T-helper 22 cell (primary cell): ENCODE results near the gene LRSAM1.

Source experiments
- DNase-seq: peaks from one replicate; pipeline ENCODE4 v3.0.0-alpha.2; 2020; ENCODE audit warnings: low read depth

The LRSAM1 gene

DNA sequence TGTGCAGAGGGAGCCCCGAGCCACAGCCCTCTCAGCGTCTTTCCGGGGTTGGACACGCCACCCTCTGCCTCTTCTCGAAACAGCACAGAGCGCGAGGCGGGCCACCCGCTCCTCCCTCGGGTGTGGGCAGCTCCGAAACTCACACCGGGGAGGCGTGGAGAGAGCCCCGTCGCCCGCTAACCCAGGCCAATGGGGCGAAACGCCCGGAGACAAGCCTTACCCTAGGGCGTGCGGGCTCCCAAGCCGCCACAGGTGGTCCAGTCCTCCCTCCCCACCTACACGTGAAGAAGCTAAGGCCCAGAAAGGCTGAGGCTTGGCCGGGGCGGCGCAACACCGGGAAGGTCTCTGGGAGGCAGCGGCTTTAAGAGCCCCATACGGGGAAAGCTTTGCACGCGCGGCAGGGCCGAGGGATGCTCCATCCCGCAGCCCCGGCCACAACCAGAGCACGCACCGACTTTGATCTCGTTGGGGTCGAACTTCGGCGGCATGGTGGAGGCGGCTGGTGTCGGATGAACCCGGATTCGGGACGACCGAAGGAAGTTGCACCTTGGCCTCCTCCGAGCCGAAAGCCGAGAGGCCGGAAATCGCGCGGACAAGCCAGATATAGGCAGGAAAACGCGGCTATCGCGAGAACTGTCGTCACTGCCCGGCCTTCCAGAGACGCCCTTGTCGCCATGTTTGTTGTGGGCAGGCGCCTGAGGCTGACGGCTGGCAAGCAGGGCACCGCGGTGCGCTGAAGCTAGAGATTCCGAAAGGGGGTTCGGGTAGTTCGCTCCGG lies at the start of gene LRSAM1, which contains the start of gene RPL12:
Gene LRSAM1 (plus strand): TSS at position 681 of the 778 bp plus-strand sequence. CDS start 3,018 bp downstream, outside the sequence.
Gene RPL12 (minus strand): TSS at position 577 of the 778 bp plus-strand sequence. CDS start 89 bp downstream, at position 488.
- DNase-seq = peak; percentile 92

DNA sequence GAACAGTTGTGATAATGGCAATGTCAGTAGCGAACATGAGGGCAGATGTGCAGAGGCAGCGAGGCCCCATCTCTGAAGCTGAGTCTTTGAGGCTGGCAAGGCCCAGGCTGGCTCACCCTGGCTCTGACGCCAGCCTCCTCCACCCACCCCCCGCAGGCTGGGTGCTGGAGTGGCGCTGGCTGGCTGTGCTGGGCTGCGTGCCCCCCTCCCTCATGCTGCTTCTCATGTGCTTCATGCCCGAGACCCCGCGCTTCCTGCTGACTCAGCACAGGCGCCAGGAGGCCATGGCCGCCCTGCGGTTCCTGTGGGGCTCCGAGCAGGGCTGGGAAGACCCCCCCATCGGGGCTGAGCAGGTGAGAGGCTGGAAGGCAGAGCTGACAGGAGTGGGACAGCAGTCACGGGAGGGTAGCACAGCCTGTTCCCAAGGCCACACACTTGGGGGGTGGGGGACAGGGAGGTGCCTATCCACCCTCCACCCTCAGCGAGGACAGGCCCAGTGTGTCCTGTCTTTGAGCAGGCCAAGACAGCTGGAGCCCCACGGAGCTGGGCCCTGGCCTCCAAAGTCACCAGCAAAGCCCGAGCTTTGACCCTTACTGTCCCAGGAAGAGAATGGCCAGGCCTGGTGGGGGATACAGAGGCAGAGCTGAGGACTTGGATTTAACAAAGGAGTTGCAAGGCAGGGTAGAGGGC lies 48.8 kb upstream of the LRSAM1 start:
- DNase-seq = no peak

DNA sequence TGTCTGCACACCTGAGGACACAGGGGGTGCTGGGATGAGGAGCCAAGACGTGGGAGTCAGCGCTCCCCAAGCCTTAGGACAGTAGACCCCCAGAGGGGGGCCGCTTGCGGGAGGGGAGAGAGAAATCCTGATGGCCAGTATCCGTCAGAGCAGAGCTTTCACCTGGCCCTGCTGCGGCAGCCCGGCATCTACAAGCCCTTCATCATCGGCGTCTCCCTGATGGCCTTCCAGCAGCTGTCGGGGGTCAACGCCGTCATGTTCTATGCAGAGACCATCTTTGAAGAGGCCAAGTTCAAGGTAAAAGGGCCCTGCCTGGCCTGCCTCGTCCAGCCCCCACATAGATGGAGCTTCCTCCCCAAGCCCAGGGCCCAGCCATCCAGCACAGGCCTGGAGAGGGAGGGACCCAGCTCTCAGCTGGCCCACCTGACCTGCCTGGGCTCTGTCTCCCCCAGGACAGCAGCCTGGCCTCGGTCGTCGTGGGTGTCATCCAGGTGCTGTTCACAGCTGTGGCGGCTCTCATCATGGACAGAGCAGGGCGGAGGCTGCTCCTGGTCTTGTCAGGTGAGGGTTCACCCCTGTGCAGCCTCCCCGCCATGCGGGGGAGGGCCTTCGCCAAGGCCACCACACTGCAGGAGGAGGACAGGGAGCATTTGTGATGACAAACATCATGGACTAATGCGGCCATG lies 47.7 kb upstream of the LRSAM1 start:
- DNase-seq = no peak

DNA sequence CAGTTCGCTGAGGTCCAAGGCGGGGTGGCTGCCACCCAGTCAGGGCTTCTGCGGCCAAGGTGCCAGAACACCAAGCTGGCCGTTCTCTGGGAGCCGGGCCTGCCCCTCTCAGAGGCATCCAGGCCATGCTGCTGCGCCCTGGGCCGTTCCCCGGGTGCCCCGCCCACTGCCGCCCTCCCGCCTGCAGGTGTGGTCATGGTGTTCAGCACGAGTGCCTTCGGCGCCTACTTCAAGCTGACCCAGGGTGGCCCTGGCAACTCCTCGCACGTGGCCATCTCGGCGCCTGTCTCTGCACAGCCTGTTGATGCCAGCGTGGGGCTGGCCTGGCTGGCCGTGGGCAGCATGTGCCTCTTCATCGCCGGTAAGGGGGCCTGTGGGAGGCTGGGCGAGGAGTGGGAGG lies 46.7 kb upstream of the LRSAM1 start:
- DNase-seq = no peak

DNA sequence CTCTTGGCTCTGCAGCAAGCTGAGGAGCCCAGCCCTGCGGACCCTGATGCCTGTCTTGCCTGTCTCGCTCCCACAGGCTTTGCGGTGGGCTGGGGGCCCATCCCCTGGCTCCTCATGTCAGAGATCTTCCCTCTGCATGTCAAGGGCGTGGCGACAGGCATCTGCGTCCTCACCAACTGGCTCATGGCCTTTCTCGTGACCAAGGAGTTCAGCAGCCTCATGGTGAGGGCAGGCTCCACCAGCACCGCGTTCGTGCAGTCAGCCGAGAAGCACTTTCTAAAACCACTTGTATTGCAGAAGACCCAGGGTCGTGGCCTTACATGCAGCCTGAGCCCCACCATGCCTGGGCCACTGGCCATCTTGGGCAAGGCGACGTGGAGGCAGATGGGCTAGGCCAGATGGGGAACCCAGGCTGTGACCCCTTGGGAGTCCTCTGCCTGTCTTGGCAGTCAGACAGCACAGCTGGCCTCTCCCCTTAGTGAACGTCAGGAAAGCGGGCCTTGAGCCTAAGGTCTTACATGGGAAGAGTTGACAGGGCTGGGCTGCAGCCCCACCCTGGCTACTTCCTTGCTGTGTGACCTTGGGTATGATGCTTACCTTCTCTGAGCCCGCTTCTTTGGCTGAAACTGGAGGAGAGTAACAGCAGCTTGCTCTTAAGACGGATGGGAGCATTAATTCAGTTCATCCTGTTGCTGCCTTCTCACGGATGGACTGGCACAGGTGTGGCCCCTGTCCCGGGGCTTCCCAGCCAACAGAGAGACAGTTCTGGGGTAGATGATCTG lies 45.8 kb upstream of the LRSAM1 start:
- no peak for DNase-seq

DNA sequence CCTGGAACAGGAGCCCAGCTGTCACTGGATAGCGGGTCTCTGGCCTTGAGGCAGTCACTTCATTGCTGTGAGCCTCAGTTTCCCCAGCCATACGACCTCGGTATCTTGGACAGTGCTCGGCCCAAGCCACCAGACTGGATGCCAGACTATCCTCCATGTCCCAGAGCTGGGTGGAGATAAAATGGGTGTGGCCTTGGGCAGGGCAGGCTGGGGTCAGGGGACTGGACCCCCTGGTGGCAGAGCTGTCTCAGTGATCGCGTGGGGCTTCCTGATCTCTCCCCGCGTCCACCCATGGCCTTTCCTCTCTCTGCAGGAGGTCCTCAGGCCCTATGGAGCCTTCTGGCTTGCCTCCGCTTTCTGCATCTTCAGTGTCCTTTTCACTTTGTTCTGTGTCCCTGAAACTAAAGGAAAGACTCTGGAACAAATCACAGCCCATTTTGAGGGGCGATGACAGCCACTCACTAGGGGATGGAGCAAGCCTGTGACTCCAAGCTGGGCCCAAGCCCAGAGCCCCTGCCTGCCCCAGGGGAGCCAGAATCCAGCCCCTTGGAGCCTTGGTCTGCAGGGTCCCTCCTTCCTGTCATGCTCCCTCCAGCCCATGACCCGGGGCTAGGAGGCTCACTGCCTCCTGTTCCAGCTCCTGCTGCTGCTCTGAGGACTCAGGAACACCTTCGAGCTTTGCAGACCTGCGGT lies 44.4 kb upstream of the LRSAM1 start:
- no peak for DNase-seq

DNA sequence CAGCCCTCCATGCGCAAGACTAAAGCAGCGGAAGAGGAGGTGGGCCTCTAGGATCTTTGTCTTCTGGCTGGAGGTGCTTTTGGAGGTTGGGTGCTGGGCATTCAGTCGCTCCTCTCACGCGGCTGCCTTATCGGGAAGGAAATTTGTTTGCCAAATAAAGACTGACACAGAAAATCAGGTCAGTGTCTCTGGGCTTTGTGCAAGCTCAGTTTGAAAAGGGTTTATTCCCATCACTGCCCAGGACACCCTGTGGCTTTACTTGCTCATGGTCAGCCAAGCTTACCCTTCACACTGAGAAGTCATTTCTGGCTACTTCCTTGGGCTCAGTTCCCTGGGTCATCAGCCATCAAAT lies 43.8 kb upstream of the LRSAM1 start:
- no peak for DNase-seq

DNA sequence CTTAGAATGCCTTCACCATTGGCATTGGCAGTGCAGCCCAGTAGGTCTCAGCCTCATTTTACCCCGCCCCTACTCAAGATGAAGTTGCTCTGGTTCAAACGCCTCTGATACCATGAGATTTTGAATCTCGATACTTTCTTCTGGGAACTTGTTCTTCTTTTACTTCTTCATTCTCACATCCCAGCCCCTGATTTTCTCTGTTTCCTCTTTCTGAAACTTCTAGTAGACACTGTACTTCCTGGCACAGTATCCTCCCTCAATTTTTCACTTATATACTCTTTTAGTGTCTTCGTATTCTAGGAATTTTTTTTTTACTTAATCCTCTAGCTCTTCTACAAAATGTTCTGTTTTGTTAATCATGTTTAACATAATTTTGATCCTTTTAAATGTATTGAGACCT lies 40.2 kb upstream of the LRSAM1 start:
- no peak for DNase-seq

DNA sequence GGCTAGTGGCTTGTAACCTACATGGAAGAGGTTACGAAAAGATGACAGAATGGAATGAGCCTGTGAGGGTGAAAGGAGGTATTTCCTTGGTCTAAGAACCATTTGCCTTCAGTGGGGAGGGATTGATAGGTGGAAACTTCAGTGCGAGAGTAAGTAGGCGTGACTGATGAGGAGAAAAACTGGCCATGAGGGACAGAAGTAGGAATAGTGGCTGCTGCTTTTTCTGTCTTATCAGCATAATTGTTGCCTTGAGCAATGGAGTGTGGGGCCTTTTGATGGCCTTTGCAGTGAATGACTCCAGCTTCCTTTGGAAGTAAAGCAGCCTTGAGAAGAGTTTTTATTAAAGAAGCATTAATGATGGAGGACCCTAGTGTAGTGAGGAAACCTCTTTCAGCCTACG lies 36.2 kb upstream of the LRSAM1 start:
- DNase-seq = no peak

DNA sequence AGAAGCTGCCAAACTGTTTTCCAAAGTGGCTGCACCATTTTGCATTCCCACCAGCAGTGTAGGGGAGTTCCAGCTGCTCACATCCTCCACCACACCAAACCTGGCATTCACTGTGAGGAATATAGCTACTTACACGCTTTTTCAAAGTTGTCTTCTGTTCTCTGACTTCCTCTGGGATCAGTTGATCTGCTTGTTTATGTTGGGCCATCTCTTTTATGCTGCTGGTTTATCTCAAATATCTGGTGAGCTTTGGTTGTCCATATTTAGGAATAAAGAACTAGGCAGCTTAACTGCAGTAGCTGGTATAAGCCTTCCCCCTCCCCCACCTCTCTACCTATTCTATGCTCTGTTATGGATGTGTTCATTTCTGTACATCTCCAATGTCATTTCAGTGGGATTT lies 35.7 kb upstream of the LRSAM1 start:
- no peak for DNase-seq

DNA sequence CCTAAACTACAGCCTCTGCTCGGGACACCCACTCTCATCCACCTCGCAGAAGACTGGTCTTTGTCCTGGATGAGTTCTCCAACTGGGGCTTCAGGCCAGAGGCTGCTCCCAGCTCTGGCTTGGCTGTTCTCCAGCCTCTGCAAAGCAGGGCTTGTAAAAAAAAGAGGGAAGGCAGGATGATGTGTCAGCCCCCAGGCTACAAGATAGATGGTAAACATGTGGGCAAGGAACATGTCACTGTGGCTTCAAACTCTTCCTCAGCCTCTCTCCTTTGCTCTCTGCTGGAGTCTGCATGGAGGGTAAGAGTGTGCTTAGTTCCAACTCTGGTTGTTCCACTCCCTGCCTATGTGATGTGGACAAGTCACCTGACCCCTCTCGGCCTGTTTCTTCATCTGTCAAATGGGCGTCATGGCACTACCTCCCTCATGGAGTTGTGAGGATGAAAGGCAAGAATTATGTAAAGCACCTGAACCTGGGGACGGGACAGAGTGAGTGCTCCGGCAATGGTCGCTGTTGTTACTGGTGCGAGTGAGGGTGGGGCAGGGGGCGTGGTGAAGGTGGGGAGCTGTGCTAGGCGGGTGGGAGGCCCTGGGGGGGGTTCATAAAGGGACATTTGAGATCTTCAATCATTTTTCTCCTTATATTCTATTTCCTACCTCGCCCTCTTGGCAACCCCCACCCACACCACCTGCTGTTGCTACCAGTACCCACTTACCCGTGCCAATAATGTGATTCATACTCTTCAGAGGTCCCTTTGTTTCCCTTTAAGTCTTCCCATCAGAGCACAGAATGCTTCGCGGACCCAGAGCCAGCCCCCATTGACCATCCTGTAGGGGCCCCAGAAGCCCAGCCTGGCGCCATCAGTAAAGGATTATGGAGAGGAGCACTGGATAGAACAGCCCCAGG lies 33.9 kb upstream of the LRSAM1 start:
- no peak for DNase-seq

DNA sequence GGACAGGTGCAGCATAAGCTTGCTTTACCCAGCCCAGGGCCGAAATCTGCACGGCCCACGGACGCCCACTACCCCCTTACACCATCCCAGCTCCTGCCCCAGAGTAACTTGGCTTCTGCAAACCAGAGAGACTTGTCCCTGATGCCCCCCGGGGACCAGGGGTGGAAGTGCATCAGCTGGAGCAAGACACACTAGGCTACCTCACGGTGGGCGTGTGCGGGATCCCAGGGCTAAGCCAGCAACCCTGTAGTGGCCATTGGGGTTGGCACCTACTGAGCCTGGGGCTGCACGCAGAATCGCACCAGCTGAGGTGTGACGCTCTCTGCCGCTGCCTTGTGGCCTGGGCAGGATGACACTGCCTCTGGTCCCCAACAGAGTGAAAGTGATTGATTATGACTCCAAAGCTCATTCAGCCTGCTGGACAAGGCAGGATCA lies 33.3 kb upstream of the LRSAM1 start:
- DNase-seq = no peak

DNA sequence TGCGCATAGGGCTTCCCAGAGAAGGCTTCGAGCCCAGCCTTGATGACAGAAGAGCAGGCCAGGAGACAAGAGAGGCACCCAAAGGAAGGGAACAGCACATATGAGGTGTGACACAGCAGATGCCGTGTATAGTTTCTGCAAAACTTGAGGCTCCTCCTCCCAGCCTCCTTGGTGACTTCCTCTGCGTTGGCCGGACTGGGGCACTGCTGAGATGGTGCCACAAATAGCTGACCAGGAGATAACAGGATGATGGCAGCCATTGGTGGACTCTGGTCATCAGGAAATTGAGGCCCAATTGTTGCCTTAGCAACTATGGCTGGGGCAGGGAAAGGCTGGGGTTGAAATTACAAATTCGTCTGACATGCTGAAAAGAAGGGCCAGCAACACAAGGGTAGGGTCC lies 32.0 kb upstream of the LRSAM1 start:
- DNase-seq = no peak

DNA sequence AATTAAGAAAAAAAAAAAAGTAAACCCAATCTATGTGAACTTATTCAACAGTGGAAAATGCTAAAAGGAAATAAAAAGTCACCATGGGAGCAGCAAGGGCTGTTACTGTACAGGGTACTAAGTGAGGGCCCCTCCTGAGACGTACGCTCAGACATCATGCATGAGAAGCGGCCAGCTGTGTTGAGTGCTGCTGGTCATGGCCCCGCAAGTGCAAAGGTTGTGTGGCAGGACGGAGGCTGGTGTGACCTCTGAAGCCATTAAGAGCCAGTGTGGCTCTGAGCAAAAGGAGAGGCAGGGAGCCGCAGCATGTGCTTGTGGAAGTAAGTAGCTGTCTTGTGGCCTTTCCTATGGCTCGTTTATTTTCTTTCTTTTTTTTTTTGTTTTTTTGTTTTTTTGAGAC lies 30.3 kb upstream of the LRSAM1 start:
- DNase-seq = no peak

DNA sequence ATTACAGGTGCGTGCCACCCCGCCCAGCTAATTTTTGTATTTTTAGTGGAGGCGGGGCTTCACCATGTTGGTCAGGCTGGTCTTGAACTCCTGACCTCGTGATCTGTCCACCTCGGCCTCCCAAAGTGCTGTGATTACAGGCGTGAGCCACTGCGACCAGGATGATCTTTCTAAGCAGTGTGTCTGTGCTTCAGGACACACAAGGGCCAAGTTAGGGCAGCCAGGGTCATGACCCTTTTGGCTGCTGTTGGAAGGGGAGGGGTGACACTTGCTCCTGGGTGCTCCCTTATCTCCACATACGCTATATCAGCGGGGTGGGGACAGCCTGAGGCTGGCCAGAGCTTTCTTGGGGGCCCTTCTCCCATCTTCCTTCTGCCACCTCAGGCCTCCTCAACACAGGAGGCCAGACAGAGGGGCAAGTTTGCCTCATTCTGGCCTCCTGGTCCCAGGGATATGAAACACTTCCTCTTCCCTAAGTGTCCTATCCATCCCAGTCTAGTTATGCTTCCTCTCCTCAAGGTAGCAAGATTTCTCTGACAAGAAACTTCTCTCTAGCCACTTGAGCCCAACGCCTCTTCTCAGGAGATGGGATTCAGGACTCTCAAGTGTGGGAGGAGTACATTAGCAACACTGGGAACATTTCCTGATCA lies 29.1 kb upstream of the LRSAM1 start:
- DNase-seq = no peak

DNA sequence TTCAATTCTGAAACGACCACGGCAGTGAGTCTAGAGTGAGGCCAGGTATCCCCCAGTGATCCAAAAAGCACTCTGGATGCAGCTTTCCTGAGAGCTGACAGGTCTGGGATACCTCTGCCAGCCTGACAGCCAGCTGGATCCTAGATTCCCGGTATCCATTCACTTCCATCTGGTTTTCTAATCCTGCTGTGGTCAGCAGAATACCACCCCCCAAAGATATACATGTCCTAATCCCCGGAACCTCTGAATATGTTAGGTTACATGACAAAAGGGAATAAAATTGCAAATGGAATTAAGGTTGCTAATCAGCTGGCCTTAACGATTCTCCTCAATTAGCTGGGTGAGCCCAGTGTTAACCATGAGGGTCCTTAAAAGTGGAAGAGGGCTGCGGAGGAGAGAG lies 28.5 kb upstream of the LRSAM1 start:
- no peak for DNase-seq

DNA sequence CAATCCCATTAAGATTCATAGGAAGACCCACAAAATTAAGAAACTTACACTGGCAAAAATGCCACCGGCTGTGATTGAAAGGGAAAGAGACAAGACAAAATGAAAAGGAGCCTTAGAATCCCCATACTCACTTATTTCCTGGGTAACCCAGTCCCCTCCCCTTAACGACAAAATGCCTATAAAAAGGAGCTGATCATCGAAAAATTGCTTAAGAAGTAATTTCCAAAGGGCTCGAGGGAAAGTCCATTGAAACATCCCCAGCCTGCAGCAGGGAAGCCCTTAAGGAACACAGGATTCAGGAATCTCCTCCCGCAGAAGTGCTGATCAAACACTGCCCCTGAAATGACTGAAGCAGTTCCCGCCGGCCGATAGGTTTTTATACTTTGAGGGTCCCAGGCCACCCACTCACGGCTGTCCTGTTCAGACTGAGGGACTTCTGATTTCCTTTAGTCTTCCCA lies 27.8 kb upstream of the LRSAM1 start:
- DNase-seq = no peak

DNA sequence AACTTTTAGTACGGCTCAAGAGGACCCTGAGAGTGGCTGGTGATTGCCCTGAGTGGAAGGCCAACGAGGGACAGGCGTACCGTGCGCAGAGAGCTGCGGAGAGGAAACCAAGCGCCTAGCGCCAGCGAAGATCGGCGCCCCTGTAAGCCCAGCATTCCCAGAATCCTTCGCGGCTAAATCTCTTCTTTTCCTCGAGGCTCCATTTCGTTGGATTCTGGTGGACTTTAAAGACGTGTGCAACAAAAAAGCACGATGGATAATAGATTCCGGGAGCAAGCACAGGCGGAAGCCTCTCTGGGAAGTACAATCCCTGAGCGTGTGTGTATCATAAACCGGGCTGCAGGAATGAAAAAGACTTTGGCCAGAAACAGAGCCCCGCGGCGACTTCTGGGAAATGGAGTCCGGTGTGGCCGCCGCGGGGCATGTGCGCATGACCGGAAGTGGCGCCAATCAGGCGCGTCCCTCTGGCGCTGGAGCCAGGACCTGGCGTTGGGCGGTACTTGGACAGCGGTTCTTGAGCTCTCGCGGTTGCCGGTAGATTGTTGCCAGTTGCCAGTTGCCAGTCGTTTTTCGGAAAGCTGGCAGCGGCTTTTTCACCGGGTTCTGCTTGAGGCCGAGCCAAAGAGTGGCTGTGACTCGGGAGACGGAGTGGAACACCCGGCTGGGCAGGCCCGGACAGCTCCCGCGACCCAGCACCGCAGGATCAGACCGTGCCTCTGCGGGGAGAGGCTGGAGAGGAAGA lies 27.2 kb upstream of the LRSAM1 start, which contains the start of gene ZNF79:
Gene ZNF79 (plus strand): TSS at position 449 of the 742 bp plus-strand sequence. CDS start 406 bp downstream, outside the sequence.
- DNase-seq = peak; percentile 83

DNA sequence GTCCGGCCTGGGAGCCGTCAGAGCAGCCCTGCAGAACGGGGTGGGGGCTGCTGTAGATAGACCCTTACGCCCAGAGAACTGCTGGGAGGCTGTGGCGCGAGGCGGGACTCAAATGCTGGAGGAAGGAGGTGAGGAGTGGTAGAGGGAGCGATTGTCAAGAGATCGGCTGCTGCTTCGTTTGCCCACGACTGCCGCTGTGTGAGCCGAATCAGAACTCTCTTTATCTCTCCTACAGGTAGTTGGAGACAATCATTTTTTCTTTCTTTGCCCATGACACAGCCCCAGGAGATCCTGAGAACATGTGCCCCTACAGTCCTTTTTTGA lies 26.7 kb upstream of the LRSAM1 start:
- no peak for DNase-seq
